WERI-Rb-1 (cell line): ENCODE data around the gene TTC5.
A peak's percentile ranks its signal among the peaks of the same experiment; 100 is the strongest.
"Not testable (repeated sequence)": the region's sequence is repeated elsewhere in the genome, so short reads cannot be mapped to it uniquely, and the experiment has no call there.

ENCODE experiments used
- DNase-seq: peaks from one replicate; pipeline ENCODE4 v3.0.0-alpha.2; 2020
- H3K27ac ChIP-seq: fragments of 250-450 bp; sonication (Bioruptor Pico); 2 replicates; pipeline ENCODE4 v1.5.1; 2020; ENCODE audit warnings: mild to moderate bottlenecking, moderate library complexity
- H3K27me3 ChIP-seq: fragments of 250-450 bp; sonication (Bioruptor Pico); 2 replicates; pipeline ENCODE4 v1.5.1; 2021; ENCODE audit warnings: mild to moderate bottlenecking, low read depth, moderate library complexity; ENCODE audit not compliant: insufficient read depth, severe bottlenecking
- H3K36me3 ChIP-seq: fragments of 250-450 bp; sonication (Bioruptor Pico); 2 replicates; pipeline ENCODE4 v1.5.1; 2020; ENCODE audit warnings: mild to moderate bottlenecking, moderate library complexity
- H3K4me3 ChIP-seq: 2 replicates; pipeline ENCODE4 v1.5.1; 2011; ENCODE audit warnings: low read depth, mild to moderate bottlenecking, control low read depth, low read length
- H3K9me3 ChIP-seq: fragments of 250-450 bp; sonication (Bioruptor Pico); 2 replicates; pipeline ENCODE4 v1.5.1; 2021; ENCODE audit warnings: mild to moderate bottlenecking, moderate library complexity; ENCODE audit not compliant: severe bottlenecking
- CTCF ChIP-seq: IDR thresholded peaks from 2 replicates; pipeline ENCODE4 v1.5.1; 2011; ENCODE audit warnings: low read depth, mild to moderate bottlenecking, control low read depth, inconsistent platforms, low read length

TTC5 gene

DNA sequence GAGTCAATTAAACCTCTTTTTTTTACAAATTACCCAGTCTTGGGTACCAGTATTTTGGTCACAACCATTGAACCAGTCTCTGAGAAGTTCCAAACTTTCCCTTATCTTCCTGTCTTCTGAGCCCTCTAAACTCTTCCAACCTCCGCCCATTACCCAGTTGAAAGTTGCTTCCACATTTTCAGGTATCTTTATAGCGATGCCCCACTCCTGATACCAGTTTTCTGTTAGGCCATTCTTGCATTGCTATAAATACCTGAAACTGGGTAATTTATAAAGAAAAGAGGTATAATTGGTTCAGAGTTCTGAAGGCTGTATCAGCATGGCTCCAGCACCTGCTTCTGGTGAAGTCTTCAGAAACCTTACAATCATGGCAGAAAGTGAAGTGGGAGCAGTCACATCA lies 31.7 kb downstream of the TTC5 start:
- no peak overlapping the region for H3K4me3 ChIP-seq
- H3K9me3 ChIP-seq: no peaks in the 10 kb centered on the region
- no peak for TF ChIP-seq CTCF
- H3K36me3 ChIP-seq: no peaks in the 10 kb centered on the region
- H3K27me3 ChIP-seq: peaks cover 10% of the 10 kb centered on the region
- DNase-seq: no peak
- no peak overlapping the region for H3K27ac ChIP-seq

- not testable (repeated sequence) for DNase-seq
These were observed 41.4 kb downstream of the TTC5 start for GRCh38 chr14:20264361-20264760.

GRCh38 chr14:20262642-20263128 lies 43.1 kb downstream of the TTC5 start:
- DNase-seq: no peak
- Histone ChIP-seq H3K9me3 (no peaks in the 10 kb centered on the region), H3K27me3 (peaks cover 2% of the 10 kb centered on the region), H3K36me3 (no peaks in the 10 kb centered on the region), H3K4me3 (no peak overlapping the region), H3K27ac (no peak overlapping the region)
- no peak for TF ChIP-seq CTCF

More at GRCh38 chr14:20264361-20264760, 41.4 kb downstream of the TTC5 start:
- not testable (repeated sequence) for H3K9me3 ChIP-seq, H3K36me3 ChIP-seq, H3K27ac ChIP-seq, H3K27me3 ChIP-seq, H3K4me3 ChIP-seq

GRCh38 chr14:20247646-20248246 lies 58.0 kb downstream of the TTC5 start:
- Histone ChIP-seq H3K4me3 (no peak overlapping the region), H3K36me3 (no peaks in the 10 kb centered on the region), H3K27ac (no peak overlapping the region), H3K9me3 (peaks cover 3% of the 10 kb centered on the region), H3K27me3 (peaks cover 29% of the 10 kb centered on the region)
- TF ChIP-seq CTCF: peak; percentile 36
- no peak for DNase-seq
